GM19193 (cell line): ENCODE measurements around the gene PNPLA1.

ENCODE experiments used
- POLR2A ChIP-seq: IDR thresholded peaks from 4 replicates; pipeline ENCODE4 v1.6.1; 2011; ENCODE audit not compliant: insufficient read depth, insufficient read length; ENCODE audit errors: extremely low read depth

Gene PNPLA1

GRCh38 chr6:36268478-36269275 lies 1.2 kb upstream of the PNPLA1 start:
- no peak for TF ChIP-seq POLR2A

DNA sequence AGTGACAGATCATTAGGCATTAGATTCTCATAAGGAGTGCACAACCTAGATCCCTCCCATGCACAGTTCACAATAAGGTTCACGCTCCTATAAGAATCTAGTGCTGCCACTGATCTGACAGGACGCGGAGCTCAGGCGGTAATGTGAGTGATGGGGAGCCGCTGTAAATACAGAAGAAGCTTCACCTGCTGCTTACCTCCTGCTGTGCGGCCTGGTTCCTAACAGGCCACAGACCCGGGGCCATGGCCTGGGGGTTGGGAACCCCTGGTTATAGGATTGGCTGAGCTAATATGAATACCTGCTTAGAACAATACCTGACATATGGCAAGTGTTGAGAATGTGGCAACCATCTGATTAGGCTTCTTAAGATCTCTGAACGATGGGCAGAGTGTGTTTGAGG lies 2.4 kb downstream of the PNPLA1 start:
- TF ChIP-seq POLR2A = no peak

- TF ChIP-seq POLR2A = no peak
Measured at GRCh38 chr6:36273067-36273466, 3.2 kb downstream of the PNPLA1 start.

DNA sequence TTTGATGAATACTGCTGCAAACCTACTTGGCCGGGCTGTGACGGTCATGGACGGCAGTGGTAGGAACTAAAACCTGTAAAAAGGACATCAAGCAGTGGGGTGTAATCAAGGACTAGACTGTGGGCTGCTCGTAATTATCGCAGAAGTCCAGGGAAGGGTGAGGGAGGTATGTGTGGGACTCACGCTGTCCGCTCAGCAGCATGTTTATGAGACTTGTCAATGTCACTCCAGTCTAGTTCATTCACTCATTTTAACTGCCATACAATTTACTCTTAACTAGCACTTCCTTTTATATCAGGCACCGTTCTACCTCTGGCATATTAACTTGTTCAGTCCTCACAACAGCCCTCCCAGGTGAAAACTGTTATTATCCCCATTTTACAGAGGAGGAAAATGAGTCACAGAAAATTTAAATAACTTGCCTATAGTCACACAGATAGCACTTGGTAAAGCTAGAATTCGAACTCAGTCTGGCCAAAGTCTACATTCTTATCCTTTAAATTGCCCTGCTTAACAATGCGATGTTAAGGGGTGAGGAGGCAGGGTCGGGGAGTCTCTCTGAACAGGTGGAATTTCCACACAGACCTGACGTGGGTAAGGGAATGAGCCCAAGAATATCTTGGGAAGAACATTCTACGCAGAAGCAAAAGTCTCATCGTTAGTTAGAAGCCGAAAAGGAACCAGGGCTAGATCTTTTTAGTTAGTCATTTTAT lies 4.1 kb downstream of the PNPLA1 start:
- TF ChIP-seq POLR2A = no peak

DNA sequence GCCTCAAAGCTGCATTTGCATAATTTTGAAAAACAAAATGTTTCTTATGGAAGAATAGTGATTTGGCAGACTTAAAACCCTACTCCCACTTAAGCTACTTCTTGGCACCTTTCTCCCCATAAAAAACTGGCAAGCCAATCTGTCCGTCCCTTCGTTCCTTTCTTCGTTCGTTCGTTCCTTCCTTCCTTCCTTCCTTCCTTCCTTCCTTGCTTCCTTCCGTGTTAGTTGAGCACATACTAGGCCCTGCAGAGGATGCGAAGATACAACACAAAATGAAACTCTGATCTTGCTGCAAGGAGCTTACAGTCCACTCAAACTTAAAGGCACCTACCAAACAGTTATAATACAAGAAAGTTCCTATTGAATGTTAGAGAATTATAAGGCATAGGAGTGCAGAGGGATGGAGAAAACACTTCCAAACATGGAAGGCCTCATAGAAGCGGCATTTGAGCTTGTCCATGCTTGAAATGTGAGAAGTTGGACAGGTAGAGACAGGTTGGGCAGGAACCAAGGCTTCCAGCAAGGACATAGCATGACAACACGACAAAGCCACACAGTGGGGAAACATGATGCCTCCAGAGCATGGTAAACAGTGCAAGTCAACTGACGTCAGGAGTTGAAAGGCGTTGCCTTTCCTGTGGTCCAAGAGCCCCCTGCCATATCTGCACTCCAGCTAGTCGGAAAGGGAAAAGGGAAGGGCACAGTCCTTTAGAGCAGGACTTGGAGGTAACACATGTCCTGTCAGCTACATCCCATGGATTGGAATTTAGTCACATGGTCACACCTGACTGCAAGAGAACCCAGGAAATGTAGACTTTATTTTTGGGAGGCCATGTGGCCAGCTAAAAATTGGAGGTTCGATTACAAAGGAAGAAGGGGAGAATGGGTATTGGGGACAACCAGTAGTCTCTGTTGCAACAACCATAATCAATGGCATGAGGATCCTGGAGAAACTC lies 7.0 kb downstream of the PNPLA1 start:
- TF ChIP-seq POLR2A = no peak

DNA sequence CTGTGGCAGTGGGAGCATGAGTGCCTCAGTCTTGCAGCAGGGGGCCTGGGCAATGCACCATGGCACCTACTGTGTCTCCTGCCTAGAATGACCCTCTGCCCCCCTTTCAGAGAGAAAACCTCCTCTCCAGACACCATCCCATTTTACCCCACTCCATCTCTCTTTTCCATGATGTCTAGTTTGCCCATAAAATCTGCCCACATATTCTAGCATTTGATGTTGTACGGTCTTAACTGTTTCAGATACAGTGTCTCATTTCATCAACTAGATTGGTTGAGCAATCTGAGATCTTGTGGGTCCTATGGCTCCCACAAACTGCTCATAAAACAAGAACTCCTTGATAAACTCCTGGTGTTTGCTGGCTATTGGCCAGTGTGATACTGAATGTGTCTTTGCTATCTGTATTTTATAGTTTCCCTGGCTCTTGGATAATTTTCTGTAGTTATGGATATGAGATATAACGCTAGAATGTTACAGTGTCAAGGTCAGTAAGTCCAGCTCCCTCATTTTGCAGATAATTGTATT lies 8.1 kb downstream of the PNPLA1 start:
- TF ChIP-seq POLR2A = no peak

DNA sequence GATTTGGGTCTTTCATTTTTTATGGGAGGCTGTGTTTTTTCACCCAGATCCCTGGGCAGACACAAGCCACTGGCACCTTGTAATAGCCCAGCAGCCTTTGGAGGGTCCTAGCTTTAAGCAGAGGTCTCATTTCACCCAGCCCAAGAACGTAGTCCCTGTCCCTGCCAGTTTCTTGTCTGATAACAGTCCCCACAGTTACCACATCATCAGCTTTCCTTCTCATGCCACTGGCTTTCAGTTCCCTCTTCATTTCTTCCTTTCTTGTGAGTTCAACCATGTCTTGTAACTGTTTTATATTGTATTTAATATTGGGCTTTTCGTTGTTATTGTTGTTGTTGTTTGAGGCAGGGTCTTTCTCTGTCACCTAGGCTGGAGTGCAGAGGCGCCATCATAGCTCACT lies 10.6 kb downstream of the PNPLA1 start:
- no peak for TF ChIP-seq POLR2A

DNA sequence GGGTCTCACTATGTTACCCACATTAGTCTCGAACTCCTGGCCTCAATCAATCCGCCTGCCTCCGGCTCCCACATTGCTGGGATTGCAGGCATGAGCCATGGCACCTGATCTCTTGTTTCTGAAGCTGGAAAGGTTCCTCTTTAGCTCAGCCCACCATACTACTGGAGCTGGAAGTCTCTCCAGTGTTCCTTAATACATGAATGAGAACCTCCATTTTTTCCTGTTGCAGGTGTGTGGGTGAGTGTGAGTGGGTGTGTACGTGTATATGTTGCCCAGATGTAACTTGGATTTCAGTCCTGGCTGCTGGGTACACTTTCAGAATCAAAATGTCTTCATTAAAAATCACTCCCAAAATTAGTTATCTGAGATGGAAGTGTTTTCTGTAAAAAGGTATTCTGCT lies 11.1 kb downstream of the PNPLA1 start:
- TF ChIP-seq POLR2A = no peak

DNA sequence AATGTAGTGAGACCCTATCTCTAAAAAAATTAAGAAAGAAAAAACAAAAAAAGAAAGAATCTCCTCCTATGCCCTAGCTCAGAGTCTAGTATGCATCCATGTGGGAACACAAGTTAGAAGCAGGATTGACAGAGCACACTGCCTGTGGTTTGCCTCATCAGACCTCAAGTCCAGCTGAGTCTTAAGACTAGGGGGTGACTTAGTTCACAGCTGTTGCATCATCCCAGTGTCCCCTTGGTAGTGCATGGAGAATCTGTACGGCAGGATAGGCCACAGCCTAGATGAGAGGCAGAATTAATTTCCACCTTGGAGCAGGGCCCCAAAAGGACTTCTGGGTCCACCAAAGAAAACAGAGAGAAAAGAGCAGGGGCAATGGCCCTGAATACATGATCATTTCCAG lies 13.7 kb downstream of the PNPLA1 start:
- no peak for TF ChIP-seq POLR2A

GRCh38 chr6:36284359-36284758 lies 14.5 kb downstream of the PNPLA1 start:
- no peak for TF ChIP-seq POLR2A

GRCh38 chr6:36285187-36285671 lies 15.4 kb downstream of the PNPLA1 start:
- TF ChIP-seq POLR2A = no peak

DNA sequence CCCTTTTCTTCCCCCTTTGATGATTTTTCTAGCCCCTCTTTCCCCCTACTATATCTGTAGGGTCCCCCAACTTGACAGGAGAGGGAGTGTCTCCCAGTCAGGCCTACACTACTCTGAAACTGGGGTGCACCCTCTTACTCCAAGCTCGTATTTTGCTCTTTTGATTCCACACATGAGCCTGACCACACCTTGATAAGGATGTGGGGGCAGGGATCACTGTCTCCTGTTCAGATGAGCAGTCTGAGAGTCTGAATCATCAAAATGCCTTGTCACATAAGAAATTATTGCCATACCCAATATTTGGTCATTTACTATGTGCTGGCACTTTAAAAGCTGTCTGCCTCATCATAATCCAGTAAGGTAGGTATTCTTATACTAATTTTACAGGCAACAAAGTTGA lies 15.9 kb downstream of the PNPLA1 start:
- no peak for TF ChIP-seq POLR2A

DNA sequence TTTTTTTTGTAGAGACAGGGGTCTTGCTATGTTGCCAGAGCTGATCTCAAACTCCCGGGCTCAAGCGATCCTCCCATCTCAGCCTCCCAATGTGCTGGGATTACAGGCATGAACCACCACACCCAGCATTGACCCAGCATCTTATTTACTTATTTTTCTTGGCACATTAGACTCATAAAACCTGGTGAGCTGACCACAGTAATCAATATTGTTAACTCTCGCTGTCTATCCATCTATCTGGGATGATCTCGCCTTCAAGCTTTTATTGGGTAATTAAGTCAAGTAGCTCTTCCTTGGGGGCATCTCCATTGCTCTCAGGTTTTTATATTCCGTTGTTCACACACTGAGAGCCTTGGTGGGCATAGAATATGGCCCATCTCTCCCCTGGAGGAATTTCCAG lies 17.0 kb downstream of the PNPLA1 start:
- no peak for TF ChIP-seq POLR2A

GRCh38 chr6:36289281-36289878 lies 19.5 kb downstream of the PNPLA1 start:
- no peak for TF ChIP-seq POLR2A
